ENCODE results near the gene PRRX2. TPM values are rescaled to one million over a fixed set of nuclear protein-coding genes. Genes with fewer than 3 reads are reported as not detected.

PRRX2 gene
- total and polyA plus RNA-seq, 2 of the 4 experiments (the other 2 are of a cell fraction): 12.7 to 35.5 TPM

- H3K23ac ChIP-seq (ENCODE audit: low read depth, low read length): no peak overlapping the region
- no peak overlapping the region for H3K56ac ChIP-seq (ENCODE audit: extremely low read depth, insufficient read depth, low read length)
- H3K27me3 ChIP-seq (ENCODE audit: control insufficient read depth, insufficient read depth, low read length): no peaks in the 10 kb centered on the region
- no peak overlapping the region for H3K27ac ChIP-seq (ENCODE audit: insufficient read depth, low read length)
- no peak overlapping the region for H2BK15ac ChIP-seq (ENCODE audit: low read depth, low read length)
- dilution Hi-C loops (cut with HindIII; ENCODE audit: low sequenced_read_pairs, unreplicated experiment): no loop called here
- no peak overlapping the region for H4K8ac ChIP-seq (ENCODE audit: low read depth in 2 of 2, low read length in 2 of 2)
- H4K5ac ChIP-seq (ENCODE audit: low read depth, low read length): no peak overlapping the region
- peaks cover 24% of the 10 kb centered on the region for H3K9me1 ChIP-seq (ENCODE audit: insufficient read depth, low read length)
- ChIA-PET POLR2A (ENCODE audit: unreplicated experiment) (no interaction called here), CTCF (no interaction called here)
- ATAC-seq (ENCODE audit: low read depth): no peak
- in situ Hi-C loops (cut with MboI; ENCODE audit: low sequenced_read_pairs): no loop called here
- H2AK5ac ChIP-seq (ENCODE audit: low read depth, low read length): no peak overlapping the region
- no peak overlapping the region for H3K9ac ChIP-seq (ENCODE audit: low read depth, low read length)
- no peak overlapping the region for H3K4me3 ChIP-seq (ENCODE audit: insufficient read depth, low read depth, low read length)
- H2BK20ac ChIP-seq (ENCODE audit: low read depth, low read length): no peak overlapping the region
- no peak overlapping the region for H3K18ac ChIP-seq (ENCODE audit: low read depth, low read length)
- no peak overlapping the region for H3K4ac ChIP-seq (ENCODE audit: low read depth, low read length)
- no peaks in the 10 kb centered on the region for H3K9me3 ChIP-seq (ENCODE audit: control insufficient read depth, insufficient read depth, low read length)
- intact Hi-C loops (cut with micrococcal nuclease): no loop called here
- peaks cover 44% of the 10 kb centered on the region for H4K20me1 ChIP-seq (ENCODE audit: insufficient read depth, low read length)
- no peak for DNase-seq
- H3K79me1 ChIP-seq (ENCODE audit: low read depth in 1 of 2, low read length in 2 of 2): peaks cover 26 to 80% of the 10 kb centered on the region in 2 experiments; a peak in 3 of 4 replicates
- WGBS, 2 experiments (ENCODE audit: extremely low coverage in 2 of 2, insufficient read length in 1 of 2): no CpG with 5 or more reads among the region's 11 CpGs
- no TSS peak for BruUV-seq (replicated peaks)
- H3K4me2 ChIP-seq (ENCODE audit: low read depth, low read length): no peak overlapping the region
- TF ChIP-seq CTCF (conservative IDR thresholded peaks at IDR 0.05; ENCODE audit: low read depth, low read length): no peak
- TF ChIP-seq MAZ (IDR thresholded peaks at IDR 0.05; ENCODE audit: borderline replicate concordance, low read depth, low read length): no peak
- no peak for TF ChIP-seq MAFK (IDR thresholded peaks at IDR 0.05; ENCODE audit: low read depth, low read length)
- no peak overlapping the region for H4K91ac ChIP-seq (ENCODE audit: insufficient read depth, low read depth, low read length)
- no peak overlapping the region for H3K14ac ChIP-seq (replicated peaks; ENCODE audit: low read depth, low read length)
- peaks cover 23% of the 10 kb centered on the region for H3K36me3 ChIP-seq (ENCODE audit: control insufficient read depth, insufficient read depth, low read length)
- H2AK9ac ChIP-seq (replicated peaks; ENCODE audit: low read depth, low read length, poor library complexity): no peak overlapping the region
- no peak overlapping the region for H2BK5ac ChIP-seq (ENCODE audit: low read depth, low read length, poor library complexity, severe bottlenecking)
- H2AFZ ChIP-seq (replicated peaks; ENCODE audit: low read length, poor library complexity): no peak overlapping the region
- peaks cover 7% of the 10 kb centered on the region; the same call in 1 of the 2 replicates for H3K4me1 ChIP-seq (ENCODE audit: control insufficient read depth, insufficient read depth, low read length)
- no peak overlapping the region for H2BK120ac ChIP-seq (ENCODE audit: low read depth, low read length)
Measured at GRCh38 chr9:129681924-129682323, 16.5 kb downstream of the PRRX2 start.

Measured in IMR-90 (cell line).